SIG-M5 (cell line): ENCODE data around the gene TK1.
"Not testable (repeated sequence)": the region's sequence is repeated elsewhere in the genome, so short reads cannot be mapped to it uniquely, and the experiment has no call there.

Source experiments
- DNase-seq: peaks from one replicate; lab custom pipeline; 2025; lab: John Stamatoyannopoulos, UW

The TK1 gene

DNA sequence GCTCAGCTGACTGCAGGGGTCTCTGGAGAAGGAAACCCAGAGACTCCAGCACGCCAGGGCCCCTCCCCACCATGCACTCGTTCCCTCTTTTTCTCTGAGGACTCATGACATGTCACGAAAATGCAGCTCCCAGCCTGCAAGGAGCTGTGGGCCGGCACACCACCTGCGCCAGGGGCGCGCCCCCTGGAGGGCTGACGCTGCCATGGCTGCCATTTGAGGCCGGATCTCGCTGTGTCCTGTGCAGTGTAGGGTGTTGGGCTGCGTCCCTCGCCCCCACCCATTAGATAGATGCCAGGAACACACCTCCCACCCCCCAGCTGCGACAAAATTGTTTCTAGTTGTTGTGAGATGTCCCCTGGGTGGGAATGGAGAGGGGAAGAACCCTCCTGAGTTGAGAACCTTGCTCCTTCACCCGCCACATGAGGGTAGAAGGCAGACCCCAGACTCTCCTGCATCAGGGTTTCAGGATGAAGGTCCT is 10.3 kb downstream of the TK1 start:
- DNase-seq = no peak

DNA sequence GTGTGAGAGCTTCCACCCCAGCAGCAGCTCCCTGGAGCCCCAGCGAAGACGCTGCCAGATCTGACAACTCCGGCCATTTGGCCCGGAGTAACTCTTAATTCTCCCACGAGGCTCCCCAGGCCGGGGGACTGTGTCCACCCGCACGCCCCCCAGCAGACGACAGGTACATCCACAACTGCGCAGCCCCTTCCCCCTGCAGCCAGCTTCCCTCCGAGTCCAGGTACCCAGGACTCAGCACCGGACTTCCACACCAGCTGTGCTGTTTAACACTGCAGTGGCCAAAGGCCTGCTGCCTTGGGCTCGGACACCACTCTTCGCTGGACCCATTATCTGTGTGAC is 11.2 kb downstream of the TK1 start:
- DNase-seq = no peak

DNA sequence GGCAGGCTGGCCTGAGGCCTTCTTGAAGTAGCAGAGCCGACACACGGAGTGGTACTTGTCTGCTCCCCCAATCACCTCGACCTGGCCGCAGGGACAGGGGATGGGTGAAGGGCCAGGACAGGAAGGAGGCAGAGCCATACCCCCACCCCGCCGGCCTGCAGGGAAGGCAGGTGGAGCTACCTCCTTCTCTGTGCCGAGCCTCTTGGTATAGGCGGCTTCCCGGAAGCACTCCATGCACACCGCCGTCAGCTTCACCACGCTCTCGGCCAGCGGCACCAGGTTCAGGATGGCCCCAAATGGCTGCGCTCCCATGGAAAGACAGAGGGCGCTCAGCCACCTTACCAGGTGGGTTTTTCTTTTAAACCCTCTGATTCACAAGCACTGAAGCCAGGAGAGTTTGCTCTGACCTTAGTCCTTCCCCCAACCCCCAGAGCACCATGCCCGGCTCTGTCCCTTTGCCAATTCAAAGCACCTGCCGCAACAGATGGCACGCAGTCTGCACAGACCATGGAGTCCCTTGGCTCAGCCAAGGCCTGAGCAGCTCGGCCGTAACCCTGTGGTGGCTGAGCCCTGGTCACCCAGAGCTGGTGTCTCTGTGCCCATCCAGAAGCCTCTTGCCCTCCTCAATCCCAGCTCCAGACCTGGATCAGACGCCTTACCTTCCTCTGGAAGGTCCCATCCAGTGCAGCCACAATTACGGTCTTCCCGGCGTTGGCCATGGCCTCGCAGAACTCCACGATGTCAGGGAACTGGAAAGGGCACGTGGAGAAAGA is 11.8 kb downstream of the TK1 start:
- no peak for DNase-seq

DNA sequence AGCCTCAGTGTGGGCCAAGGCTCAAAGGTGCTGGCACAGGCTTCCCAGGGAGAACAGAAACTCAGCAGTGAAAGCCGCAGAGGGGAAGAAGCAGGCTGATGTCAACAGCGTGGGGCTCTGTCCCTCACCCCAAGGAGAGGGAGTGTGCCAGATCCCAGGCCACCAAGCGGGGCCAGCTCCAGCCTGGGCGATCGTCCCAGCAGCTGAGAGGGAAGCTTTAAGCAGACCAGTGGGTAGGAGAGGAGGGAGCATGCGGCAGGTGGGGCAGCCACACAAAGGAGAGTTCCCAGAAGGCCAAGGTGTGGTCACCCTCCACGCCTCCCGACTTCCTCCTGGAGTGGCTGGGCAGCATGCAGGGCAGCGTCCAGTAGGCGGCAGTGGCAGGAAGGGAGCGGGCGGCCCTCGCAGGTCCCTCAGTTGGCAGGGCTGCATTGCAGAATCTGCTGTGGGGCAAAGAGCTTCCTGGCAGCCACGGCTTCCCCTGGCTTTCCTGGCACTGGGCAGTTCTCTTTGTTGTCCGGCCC is 12.4 kb downstream of the TK1 start:
- DNase-seq = no peak

DNA sequence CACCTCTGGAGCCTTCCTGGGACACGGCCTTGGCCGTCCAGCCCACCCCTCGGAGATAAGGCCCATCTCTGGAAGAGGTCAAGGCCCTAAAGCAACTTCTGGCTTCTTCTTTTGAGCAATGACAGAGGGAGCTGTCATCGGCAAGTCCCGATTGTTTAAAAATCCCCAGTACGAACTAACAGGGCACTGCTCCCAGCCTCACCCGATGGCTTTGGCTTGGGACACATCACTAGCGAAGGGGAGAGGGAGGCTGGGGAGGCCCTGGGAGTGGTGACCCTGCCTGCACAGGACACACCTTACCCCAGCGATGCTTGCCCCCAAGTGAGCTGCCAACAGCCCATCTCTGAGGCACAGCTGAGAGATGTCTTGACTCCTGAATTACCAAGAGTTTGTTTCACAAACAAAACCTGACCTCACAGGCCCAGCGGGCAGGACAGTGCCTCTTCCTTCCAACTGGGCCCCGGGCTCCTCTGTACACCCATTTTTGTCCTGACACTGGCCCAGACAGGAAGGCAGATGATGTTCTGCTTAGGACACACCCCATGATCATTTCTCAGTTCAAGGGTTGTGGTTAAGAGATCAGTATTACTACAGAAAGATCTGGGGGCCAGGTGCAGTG is 13.6 kb downstream of the TK1 start:
- no peak for DNase-seq

DNA sequence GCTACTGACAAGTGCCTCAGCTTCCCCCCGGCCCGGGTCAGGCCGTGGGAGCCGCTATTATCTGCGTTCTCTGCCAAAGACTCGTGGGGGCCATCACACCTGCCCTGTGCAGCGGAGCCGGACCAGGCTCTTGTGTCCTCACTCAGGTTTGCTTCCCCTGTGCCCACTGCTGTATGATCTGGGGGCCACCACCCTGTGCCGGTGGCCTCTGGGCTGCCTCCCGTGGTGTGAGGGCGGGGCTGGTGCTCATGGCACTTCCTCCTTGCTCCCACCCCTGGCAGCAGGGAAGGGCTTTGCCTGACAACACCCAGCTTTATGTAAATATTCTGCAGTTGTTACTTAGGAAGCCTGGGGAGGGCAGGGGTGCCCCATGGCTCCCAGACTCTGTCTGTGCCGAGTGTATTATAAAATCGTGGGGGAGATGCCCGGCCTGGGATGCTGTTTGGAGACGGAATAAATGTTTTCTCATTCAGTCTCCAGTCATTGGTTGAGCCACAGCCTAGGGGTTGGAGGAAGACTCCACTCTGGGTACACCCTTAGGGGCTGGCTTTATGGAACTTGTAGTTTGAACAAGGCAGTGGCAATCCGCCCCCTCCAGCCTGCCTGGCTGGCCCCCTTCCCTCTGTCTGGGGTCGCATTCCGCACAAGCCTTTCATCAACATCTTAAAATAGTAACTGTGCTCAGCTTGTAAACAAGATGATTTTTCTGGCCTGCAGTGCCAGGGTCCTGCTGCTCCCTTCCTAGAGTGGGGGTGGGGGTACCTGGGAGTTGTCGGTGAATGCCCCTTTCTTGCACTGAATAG is 14.4 kb downstream of the TK1 start:
- DNase-seq = no peak

DNA sequence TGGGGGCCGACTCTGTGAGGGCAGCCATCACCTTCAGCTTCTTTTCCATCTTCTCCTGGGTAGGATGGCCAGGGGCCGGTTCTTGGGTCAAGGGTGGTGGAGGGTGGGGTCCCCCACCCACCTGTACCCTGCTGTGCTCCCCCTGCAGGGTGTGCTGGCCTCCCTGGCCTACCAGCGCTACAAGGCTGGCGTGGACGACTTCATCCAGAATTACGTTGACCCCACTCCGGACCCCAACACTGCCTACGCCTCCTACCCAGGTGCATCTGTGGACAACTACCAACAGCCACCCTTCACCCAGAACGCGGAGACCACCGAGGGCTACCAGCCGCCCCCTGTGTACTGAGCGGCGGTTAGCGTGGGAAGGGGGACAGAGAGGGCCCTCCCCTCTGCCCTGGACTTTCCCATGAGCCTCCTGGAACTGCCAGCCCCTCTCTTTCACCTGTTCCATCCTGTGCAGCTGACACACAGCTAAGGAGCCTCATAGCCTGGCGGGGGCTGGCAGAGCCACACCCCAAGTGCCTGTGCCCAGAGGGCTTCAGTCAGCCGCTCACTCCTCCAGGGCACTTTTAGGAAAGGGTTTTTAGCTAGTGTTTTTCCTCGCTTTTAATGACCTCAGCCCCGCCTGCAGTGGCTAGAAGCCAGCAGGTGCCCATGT is 15.1 kb downstream of the TK1 start:
- not testable (repeated sequence) for DNase-seq

DNA sequence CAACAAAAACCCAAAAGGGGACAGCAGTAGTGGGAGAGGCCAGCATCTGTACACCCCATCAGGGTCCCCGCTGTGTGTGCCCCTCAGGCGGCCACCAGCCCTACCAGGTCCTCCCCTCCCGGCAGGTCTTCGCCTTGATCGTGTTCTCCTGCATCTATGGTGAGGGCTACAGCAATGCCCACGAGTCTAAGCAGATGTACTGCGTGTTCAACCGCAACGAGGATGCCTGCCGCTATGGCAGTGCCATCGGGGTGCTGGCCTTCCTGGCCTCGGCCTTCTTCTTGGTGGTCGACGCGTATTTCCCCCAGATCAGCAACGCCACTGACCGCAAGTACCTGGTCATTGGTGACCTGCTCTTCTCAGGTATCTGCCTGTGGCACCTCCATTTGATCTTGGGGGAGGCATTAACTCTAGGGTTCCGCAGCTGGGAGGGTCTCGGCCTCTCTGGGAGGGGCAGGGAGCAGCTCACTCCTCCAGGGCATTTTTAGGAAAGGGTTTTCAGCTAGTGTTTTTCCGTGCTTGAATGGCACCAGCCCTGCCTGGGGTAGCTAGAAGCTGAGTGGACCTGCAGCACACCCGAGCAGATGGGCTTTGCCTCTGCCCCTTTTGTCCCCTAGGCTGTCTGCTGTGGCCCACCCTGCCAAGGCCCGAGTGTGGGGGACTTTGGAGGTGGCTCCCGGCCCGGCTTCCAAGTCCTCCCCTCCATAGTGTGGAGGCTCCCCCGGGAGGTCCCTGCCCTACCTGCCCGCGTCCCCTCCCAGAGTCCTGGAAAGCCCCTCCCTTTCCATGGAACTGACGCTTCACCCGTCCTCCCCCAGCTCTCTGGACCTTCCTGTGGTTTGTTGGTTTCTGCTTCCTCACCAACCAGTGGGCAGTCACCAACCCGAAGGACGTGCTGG is 15.9 kb downstream of the TK1 start:
- DNase-seq = no peak

DNA sequence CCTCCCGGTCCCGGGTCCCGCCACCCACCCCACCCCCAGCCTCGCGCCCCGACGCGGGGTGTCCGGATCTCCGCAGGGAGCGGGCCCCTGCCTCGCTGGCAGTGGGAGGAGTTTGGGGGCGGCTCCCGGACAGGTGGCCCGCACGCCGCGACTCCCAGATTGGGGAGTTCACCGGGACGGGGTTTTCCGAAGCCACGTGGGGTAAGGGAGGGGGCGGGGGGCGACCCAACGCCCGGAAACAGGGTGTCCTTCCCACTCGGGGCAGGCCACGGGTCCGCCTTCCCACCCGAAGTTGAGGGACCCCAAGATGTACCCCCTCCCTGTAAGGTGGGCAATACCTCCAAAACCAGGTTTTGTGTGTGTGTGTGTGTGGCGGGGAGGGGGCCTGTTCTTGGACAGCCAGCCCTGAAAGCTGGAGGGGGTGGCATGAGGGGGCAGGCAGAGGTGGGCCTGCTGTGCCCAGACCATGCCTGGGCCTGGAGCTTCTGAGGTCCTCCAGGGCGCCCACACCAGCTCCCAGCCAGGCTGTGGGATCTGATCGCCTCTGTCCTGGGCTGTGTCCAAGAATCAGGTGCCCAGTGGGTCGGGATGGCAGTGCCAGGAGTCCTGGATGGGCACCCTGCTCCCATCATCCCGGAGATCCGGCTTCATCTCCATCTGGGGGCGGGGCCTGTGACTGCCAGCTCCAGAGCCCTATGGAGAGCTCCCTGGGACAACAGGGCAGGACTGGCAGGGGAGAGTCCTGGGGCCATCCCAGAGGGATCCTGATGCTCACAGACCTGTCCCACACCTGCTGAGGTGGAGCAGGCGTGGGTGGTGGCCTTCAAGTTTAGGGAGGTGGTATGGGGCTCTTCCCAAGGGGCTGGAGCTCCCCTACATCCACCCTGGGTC is 17.7 kb downstream of the TK1 start:
- no peak for DNase-seq

DNA sequence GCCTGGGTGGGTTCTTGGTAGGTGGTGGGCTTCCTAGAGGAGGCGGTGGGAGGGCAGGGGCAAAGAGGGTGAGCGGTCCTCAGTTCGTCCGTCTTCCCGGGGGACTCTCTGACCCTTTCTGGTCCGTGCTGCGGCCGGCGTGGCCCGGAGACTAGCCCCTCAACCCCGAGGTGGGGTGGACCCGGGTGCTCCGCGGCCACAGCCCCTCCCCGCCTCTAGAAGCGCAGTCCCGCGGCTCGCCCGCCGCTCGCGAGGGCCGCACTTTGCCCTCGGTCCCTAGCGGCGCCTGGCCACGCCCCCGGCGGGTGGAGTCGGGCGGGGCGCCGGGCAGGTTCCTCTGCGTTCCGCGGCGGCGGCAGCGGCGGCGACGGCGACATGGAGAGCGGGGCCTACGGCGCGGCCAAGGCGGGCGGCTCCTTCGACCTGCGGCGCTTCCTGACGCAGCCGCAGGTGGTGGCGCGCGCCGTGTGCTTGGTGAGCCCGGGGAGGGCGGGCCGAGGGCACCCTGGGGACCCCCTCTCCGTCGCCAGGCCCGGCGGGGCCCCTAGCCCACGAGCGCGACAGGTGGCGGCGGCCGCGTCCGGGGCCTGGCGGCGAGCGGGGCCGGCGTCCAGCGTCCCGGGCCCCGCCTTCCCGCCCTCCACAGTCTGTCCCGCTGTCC is 18.5 kb downstream of the TK1 start, which contains the start of gene SYNGR2:
Gene SYNGR2, plus strand, starts transcription at position 340 of the 661 bp plus-strand sequence. Its CDS starts 36 bp downstream, at position 376.
- DNase-seq = no peak

DNA sequence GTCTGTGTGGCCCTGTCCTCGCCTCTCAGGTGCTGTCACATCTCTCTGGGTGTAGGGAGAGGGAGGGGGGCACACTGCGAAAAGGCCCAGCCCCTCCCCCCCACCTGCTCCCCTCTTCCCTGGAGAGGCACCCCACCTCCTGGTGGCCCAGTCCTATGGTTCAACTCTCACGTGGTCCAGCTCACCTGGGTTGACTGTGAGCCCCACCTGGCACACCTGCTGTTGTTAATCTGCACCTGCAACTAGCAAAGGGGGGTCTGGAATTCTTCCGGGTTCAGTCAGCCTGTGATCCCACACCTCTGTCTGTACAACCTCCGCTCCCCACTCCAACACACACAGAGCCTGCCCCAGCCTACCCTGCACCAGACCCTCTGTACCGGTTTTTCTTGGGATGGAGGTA is 20.4 kb downstream of the TK1 start:
- DNase-seq = no peak

DNA sequence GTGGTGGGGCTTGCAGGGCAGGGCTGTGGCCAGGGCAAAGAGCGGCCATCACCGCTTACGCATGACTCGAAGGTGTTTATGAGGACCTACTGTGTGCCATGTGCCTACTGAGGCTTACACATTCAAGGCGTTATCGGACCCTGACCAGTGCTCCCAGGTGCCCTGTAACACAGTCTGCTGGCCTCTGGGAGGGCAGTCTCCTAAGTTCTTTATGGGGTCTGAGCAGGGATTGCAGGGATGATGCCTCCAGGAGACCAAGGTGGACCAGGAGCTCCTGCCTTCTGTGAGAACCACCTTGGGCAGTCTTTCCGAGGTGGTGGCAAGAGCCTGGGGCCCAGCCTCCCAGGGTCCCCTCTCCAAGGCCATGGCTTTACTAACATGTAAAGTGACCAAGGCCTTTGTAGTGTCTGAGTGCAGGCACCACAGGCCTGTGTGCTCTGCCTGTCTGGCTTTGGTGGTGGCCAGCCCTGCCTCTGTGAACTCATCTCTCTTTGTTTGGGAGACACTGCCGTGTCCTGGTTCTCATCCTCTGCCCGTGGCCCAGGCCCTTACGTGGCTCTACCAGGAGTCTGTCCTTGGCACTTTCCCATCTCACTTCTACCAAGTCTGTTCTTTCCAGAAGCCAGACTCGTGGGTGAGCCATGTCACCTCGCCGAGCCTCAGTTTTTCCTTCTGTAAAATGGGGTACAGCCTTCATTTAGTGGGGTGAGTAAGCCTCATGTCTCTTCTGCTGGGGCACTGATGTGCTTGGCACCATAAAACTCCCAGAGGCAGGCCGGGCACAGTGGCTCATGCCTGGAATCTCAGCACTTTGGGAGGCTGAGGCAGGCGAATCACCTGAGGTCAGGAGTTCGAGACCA is 21.9 kb downstream of the TK1 start:
- DNase-seq = no peak

DNA sequence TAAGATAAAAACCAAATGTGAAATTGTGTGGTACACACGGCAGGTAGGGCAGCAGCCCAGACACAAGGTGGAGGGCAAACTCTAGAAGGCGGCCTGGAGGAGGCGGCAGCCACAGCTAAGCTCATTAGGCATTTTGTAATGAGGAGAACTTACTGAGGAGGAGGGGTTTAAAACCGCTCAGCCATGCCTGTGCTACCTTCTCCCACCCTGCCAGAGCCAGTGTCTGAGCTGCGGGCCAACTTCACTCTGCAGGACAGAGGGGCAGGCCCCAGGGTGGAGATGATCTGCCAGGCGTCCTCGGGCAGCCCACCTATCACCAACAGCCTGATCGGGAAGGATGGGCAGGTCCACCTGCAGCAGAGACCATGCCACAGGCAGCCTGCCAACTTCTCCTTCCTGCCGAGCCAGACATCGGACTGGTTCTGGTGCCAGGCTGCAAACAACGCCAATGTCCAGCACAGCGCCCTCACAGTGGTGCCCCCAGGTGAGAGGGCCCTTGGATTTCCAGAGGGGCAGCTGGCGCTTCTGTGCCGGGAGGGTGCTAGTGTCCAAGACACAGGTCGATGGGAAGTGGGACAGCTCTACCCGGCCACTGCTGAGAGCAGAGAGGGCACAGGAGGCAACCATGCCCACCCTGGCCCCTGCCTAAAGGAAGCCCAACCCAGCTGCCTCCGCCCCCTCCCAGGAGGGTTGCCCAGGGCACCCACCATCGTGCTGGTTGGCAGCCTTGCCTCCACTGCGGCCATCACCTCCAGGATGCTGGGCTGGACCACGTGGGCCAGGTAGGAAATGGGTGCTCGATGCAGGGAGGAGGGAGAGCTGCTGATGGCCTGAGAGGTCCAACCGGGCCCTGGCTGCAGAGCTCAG is 22.7 kb downstream of the TK1 start:
- no peak for DNase-seq

DNA sequence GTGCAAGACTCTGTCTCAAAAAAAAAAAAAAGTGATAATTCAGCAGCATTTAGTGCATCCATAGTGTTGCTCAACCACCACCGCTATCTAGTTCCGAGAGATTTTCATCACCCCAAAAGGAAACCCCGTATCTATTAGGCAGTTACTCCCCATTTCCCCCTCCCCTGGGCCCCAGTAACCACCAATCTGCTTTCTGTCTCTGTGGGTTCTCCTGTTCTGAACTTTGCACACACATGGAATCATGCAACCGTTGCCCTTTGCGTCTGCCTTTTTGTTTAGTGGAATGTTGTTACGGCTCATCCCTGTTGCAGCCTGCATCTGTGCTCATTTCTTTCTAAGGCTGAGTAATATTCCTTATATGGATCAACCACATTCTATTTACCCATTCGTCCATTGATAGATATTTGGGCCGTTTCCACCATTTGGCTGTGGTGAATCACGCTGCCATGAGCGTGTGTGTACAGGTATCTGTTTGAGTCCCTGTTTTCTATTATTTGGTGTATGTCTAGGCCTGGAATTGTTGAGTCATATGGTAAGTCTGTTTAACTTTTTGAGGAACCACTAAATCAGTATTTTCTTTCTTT is 27.2 kb downstream of the TK1 start:
- no peak for DNase-seq

DNA sequence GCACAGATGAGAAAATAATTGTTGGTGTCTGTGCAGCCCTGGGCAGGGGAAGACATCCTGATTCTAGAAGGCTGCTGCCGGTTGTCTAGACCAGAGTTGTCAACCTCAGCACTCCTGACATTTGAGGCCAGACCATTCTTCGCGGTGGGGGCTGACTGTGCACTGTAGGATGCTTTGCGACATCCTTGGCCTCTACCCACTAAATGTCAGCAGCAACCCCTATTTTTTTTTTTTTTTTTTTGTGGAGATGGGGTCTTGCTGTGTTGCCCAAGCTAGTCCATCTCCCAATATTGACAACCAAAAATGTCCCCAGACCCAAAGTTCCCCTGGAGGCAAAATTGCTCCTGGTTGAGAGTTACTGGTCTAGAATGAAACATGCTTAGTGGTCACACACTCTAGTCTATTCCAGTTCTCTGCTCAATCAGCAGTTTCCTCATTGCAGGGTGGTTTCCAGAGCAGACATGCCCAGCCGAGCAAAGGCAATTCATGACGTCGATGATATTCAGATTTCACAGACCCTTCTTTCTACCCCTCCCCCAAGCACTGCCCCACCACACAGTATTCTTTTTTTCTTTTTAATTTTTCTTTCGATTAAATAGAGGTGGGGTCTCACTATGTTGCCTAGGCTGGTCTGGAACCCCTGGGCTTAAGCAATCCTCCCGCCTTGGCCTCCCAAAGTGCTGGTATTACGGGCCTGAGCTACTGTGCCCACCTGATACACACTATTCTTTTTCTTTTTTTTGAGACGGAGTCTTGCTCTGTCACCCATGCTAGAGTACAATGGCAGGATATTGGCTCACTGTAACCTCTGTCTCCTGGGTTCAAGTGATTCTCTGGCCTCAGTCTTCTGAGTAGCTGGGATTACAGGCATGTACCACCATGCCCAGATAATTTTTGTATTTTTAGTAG is 31.7 kb downstream of the TK1 start:
- no peak for DNase-seq

DNA sequence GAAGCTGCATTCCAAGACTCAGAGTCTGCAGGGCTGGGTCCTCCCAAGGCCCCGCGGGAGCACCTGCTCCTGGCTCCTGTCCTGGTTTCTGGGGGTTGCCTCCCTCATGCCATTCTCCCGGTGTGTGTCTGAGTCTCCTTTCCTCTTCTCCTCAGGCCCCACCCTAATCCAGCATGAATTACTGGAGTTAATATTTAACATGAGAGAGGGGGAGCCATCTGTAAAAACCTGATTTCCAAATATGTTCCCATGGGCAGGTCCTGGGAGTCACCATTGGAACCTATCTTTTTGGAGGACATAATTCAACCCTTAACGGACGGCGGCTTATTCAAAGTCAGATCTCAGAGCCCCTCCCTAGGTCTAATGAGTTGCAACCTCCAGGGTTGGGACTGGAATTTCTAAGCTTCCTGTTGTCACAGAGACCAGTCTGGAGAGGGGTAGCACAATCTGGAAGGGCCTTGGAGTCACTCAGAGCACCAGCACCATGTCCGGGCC is 35.3 kb downstream of the TK1 start:
- DNase-seq = no peak
